ENCODE data around the gene SRRM5. TPM values are rescaled to one million over a fixed set of nuclear protein-coding genes. Genes with fewer than 3 reads are reported as not detected.

The SRRM5 gene
- polyA plus RNA-seq, 1 of the 3 experiments (the other 2 are of a cell fraction): 0.15 TPM

- no peaks in the 10 kb centered on the region for H3K9me2 ChIP-seq
These were observed 12.2 kb downstream of the SRRM5 start for GRCh38 chr19:43623889-43624670.

DNA sequence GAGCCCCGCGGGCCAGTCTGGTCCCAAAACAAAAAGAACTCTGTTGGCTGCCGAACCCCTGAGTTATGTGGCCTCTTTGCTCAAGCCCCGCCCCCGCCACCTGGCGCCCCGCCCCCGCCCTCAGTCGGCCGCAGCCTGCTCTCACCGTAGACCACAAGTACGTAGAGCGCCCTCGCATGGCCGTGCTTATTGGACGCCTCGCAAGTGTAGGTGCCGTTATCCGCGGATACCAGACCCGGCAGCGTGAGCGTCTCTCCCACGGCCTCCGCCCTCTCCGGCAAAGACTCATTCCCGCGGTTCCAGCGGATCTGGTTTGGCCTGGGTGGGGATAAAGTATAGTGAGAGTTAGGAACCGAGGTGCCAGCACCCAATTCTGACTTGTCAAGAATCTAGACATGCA is 13.0 kb downstream of the SRRM5 start:
- no peak overlapping the region for H3K9ac ChIP-seq
- no peak for DNase-seq
- POLR2A ChIA-PET: no interaction called here
- H3K27me3 ChIP-seq (ENCODE audit: insufficient read depth): no peaks in the 10 kb centered on the region
- no peak overlapping the region for H3K27ac ChIP-seq (ENCODE audit: low read depth in 2 of 2, low read length in 1 of 2)
- TF ChIP-seq TAF1 (IDR thresholded peaks at IDR 0.05; ENCODE audit: borderline replicate concordance, low read depth, low read length) (no peak), ZBTB33 (IDR thresholded peaks at IDR 0.05; ENCODE audit: borderline replicate concordance, low read depth) (no peak), EZH2phosphoT487 (IDR thresholded peaks at IDR 0.05; ENCODE audit: borderline replicate concordance, low read depth) (no peak), RXRA (IDR thresholded peaks at IDR 0.05; ENCODE audit: borderline replicate concordance, low read depth) (no peak)
- H3K79me2 ChIP-seq (ENCODE audit: insufficient read depth): no peaks in the 10 kb centered on the region; the same call in 1 of the 2 replicates
- H3K4me1 ChIP-seq (ENCODE audit: control insufficient read depth in 1 of 2, insufficient read depth in 2 of 2, low read depth in 1 of 2, low read length in 1 of 2): peaks cover 0 to 6% of the 10 kb centered on the region in 2 experiments; a peak in 1 of 4 replicates
- CTCF ChIA-PET: no interaction called here
- no peak overlapping the region for H3K4me2 ChIP-seq
- no peak overlapping the region for H3K4me3 ChIP-seq (ENCODE audit: low read depth in 2 of 2, low read length in 1 of 2)
- H3K9me2 ChIP-seq: no peaks in the 10 kb centered on the region
- WGBS (ENCODE audit: low lambda C conversion rate): 95% methylated on average over 30 of the region's 30 CpGs
- H3K36me3 ChIP-seq (replicated peaks in 1 of 2; ENCODE audit: control insufficient read depth in 1 of 2, insufficient read depth in 2 of 2, low read length in 1 of 2): peaks cover 0 to 3% of the 10 kb centered on the region in 2 experiments
- H3F3A ChIP-seq (replicated peaks; ENCODE audit: insufficient read depth): peaks cover 4% of the 10 kb centered on the region
- H3K9me3 ChIP-seq: no peaks in the 10 kb centered on the region
- no peak overlapping the region for H2AFZ ChIP-seq (ENCODE audit: low read depth)
- no peaks in the 10 kb centered on the region for H4K20me1 ChIP-seq (ENCODE audit: insufficient read depth)

More at GRCh38 chr19:43623889-43624670, 12.2 kb downstream of the SRRM5 start:
- ChIA-PET CTCF (no interaction called here), POLR2A (no interaction called here)
- Histone ChIP-seq H3K36me3 (replicated peaks in 1 of 2; ENCODE audit: control insufficient read depth in 1 of 2, insufficient read depth in 2 of 2, low read length in 1 of 2) (peaks cover 0 to 3% of the 10 kb centered on the region in 2 experiments), H3K9ac (no peak overlapping the region), H3F3A (replicated peaks; ENCODE audit: insufficient read depth) (peaks cover 4% of the 10 kb centered on the region), H3K79me2 (ENCODE audit: insufficient read depth) (peaks cover under 1% of the 10 kb centered on the region), H3K4me1 (ENCODE audit: control insufficient read depth in 1 of 2, insufficient read depth in 2 of 2, low read depth in 1 of 2, low read length in 1 of 2) (peaks cover 0 to 8% of the 10 kb centered on the region in 2 experiments; a peak in 1 of 4 replicates), H3K4me3 (ENCODE audit: low read depth in 2 of 2, low read length in 1 of 2) (no peak overlapping the region), H3K27ac (ENCODE audit: low read depth in 2 of 2, low read length in 1 of 2) (no peak overlapping the region), H4K20me1 (ENCODE audit: insufficient read depth) (no peaks in the 10 kb centered on the region), H3K27me3 (ENCODE audit: insufficient read depth) (no peaks in the 10 kb centered on the region), H3K9me3 (no peaks in the 10 kb centered on the region), H2AFZ (ENCODE audit: low read depth) (no peak overlapping the region), H3K4me2 (no peak overlapping the region)
- no peak for TF ChIP-seq FOSL2 (IDR thresholded peaks at IDR 0.05; ENCODE audit: borderline replicate concordance, low read depth)
- TF ChIP-seq FOXM1 (IDR thresholded peaks at IDR 0.05; ENCODE audit: low read depth): no peak
- TF ChIP-seq EP300 (IDR thresholded peaks at IDR 0.05; ENCODE audit: borderline replicate concordance in 1 of 2, low read depth in 1 of 2, low read length in 1 of 2): no peak
- TF ChIP-seq RXRA (IDR thresholded peaks at IDR 0.05; ENCODE audit: borderline replicate concordance, low read depth): no peak
- TF ChIP-seq CHD2 (IDR thresholded peaks at IDR 0.05; ENCODE audit: low read length, partially characterized antibody): no peak
- no peak for TF ChIP-seq MAX (IDR thresholded peaks at IDR 0.05; ENCODE audit: low read depth)
- TF ChIP-seq GABPA (IDR thresholded peaks at IDR 0.05; ENCODE audit: low read depth): no peak
- TF ChIP-seq IRF3 (IDR thresholded peaks at IDR 0.05; ENCODE audit: low read depth, low read length): no peak
- 93% methylated on average over 35 of the region's 35 CpGs for WGBS (ENCODE audit: low lambda C conversion rate)
- DNase-seq: peak; percentile 75
